PC-3 (cell line): Measurements from ENCODE around the gene ETS1. TPM values are rescaled to one million over a fixed set of nuclear protein-coding genes. Genes with fewer than 3 reads are reported as not detected.
A peak's percentile ranks its signal among the peaks of the same experiment; 100 is the strongest.

Experiments
- ATAC-seq: fragments of 200-7000 bp; cut with Tn5 transposase; 2 replicates; pipeline ENCODE4 v1.9.1; 2020; ENCODE audit warnings: mild to moderate bottlenecking, moderate library complexity
- BruUV-seq: library from RNA; stranded (reverse); fragments of 400-500 nt; replicated peaks from 2 replicates; lab custom pipeline; 2021; lab: Mats Ljungman, UMichigan
- CTCF ChIA-PET: fragments of 300-600 bp; sonication (Branson Sonifier 250); formaldehyde crosslinking; loops from one replicate; lab custom pipeline; 2022; ENCODE audit warnings: antibody characterized with exemption; lab: Charles Lee
- POLR2A ChIA-PET: fragments of 300-600 bp; sonication (Branson Sonifier 250); formaldehyde crosslinking; loops from one replicate; lab custom pipeline; 2022; ENCODE audit warnings: antibody characterized with exemption; ENCODE audit not compliant: unreplicated experiment; lab: Charles Lee
- DNase-seq: peaks from one replicate; pipeline ENCODE4 v3.0.0-alpha.2; 2015
- H2AFZ ChIP-seq: fragments of 300-600 bp; sonication (generic); 2 replicates; pipeline ENCODE4 v1.6.0; 2016; ENCODE audit warnings: antibody characterized with exemption, low read length
- H3F3A ChIP-seq: fragments of 300-600 bp; sonication (generic); one replicate; pipeline ENCODE4 v1.6.0; 2017; ENCODE audit warnings: antibody characterized with exemption, low read length, control low read depth, mild to moderate bottlenecking; ENCODE audit not compliant: unreplicated experiment
- H3K27ac ChIP-seq: fragments of 300-600 bp; sonication (generic); 2 replicates; pipeline ENCODE4 v1.5.1; 2016; ENCODE audit warnings: mild to moderate bottlenecking, low read length
- H3K27me3 ChIP-seq: fragments of 300-600 bp; sonication (generic); 2 replicates; pipeline ENCODE4 v1.6.1; 2016; ENCODE audit warnings: low read length, mixed read lengths
- H3K36me3 ChIP-seq: fragments of 300-600 bp; sonication (generic); 2 replicates; pipeline ENCODE4 v1.6.1; 2016; ENCODE audit warnings: low read depth, mixed run types, low read length, mixed read lengths
- H3K4me1 ChIP-seq: fragments of 300-600 bp; sonication (generic); 2 replicates; pipeline ENCODE4 v1.5.1; 2016; ENCODE audit warnings: low read length; ENCODE audit not compliant: insufficient read depth
- H3K4me2 ChIP-seq: fragments of 300-600 bp; sonication (generic); 2 replicates; pipeline ENCODE4 v1.6.0; 2016; ENCODE audit warnings: low read length
- H3K4me3 ChIP-seq: fragments of 300-600 bp; sonication (generic); 2 replicates; pipeline ENCODE4 v1.5.1; 2016; ENCODE audit warnings: mild to moderate bottlenecking, low read length, mixed read lengths
- H3K79me2 ChIP-seq: fragments of 300-600 bp; sonication (generic); 2 replicates; pipeline ENCODE4 v1.6.1; 2017; ENCODE audit warnings: low read length, mixed read lengths
- H3K9ac ChIP-seq: fragments of 300-600 bp; sonication (generic); 2 replicates; pipeline ENCODE4 v1.6.0; 2016; ENCODE audit warnings: mild to moderate bottlenecking, low read length
- H3K9me2 ChIP-seq: fragments of 300-600 bp; sonication (generic); replicated peaks from 2 replicates; pipeline ENCODE4 v1.6.1; 2016; ENCODE audit warnings: mixed run types, low read length, mixed read lengths
- H3K9me3 ChIP-seq: fragments of 300-600 bp; sonication (generic); 2 replicates; pipeline ENCODE4 v1.6.1; 2016; ENCODE audit warnings: low read length, mixed read lengths
- H4K20me1 ChIP-seq: fragments of 300-600 bp; sonication (generic); 2 replicates; pipeline ENCODE4 v1.6.1; 2016; ENCODE audit warnings: low read length, mixed read lengths
- EZH2 ChIP-seq: fragments of 300-600 bp; sonication (generic); IDR thresholded peaks from one replicate; pipeline ENCODE4 v1.6.1; 2017; ENCODE audit warnings: antibody characterized with exemption, mild to moderate bottlenecking, low read length; ENCODE audit not compliant: unreplicated experiment
- EZH2phosphoT487 ChIP-seq: fragments of 300-600 bp; sonication (generic); IDR thresholded peaks from 2 replicates; pipeline ENCODE4 v1.6.1; 2018; ENCODE audit warnings: mild to moderate bottlenecking, antibody characterized with exemption, low read length, borderline replicate concordance
- intact Hi-C: fragments of 100-400 bp; cut with micrococcal nuclease; formaldehyde crosslinking; loops from 2 replicates; pipeline ENCODE4 v1.9.0; 2023
- total RNA-seq: library from RNA; depleted of rRNA; stranded (reverse); fragments of >200 nt; gene quantifications from 2 replicates; pipeline ENCODE4 v1.2.3, GENCODE V29; 2014
- TF ChIP-seq, protein P1 (sequence below): fragments of 300-600 bp; sonication (generic); conservative IDR thresholded peaks from 2 replicates; pipeline ENCODE4 v1.5.1; 2017; ENCODE audit warnings: antibody characterized with exemption, low read depth, mild to moderate bottlenecking, low read length

The ETS1 gene
- total RNA-seq, 1 experiment from 2014 or later, result 52.0 TPM

GRCh38 chr11:128494418-128495332 is 92.7 kb downstream of the ETS1 start:
- no peak overlapping the region for H3K9ac ChIP-seq
- BruUV-seq, result no TSS peak
- no peaks in the 10 kb centered on the region for H4K20me1 ChIP-seq
- TF ChIP-seq EZH2 (no peak), EZH2phosphoT487 (no peak)
- TF ChIP-seq, protein P1, sequence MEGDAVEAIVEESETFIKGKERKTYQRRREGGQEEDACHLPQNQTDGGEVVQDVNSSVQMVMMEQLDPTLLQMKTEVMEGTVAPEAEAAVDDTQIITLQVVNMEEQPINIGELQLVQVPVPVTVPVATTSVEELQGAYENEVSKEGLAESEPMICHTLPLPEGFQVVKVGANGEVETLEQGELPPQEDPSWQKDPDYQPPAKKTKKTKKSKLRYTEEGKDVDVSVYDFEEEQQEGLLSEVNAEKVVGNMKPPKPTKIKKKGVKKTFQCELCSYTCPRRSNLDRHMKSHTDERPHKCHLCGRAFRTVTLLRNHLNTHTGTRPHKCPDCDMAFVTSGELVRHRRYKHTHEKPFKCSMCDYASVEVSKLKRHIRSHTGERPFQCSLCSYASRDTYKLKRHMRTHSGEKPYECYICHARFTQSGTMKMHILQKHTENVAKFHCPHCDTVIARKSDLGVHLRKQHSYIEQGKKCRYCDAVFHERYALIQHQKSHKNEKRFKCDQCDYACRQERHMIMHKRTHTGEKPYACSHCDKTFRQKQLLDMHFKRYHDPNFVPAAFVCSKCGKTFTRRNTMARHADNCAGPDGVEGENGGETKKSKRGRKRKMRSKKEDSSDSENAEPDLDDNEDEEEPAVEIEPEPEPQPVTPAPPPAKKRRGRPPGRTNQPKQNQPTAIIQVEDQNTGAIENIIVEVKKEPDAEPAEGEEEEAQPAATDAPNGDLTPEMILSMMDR, result no peak
- H3K9me3 ChIP-seq, result no peaks in the 10 kb centered on the region
- peaks cover 89% of the 10 kb centered on the region for H3K79me2 ChIP-seq
- H3K27me3 ChIP-seq, result no peaks in the 10 kb centered on the region
- peaks cover 14% of the 10 kb centered on the region for H3K36me3 ChIP-seq
- DNase-seq, result no peak
- peak overlapping the region; percentile 90 for H3K4me2 ChIP-seq
- ATAC-seq, result no peak
- peak overlapping the region; percentile 91; the same call in 1 of the 2 replicates for H3K27ac ChIP-seq
- no peaks in the 10 kb centered on the region for H3K9me2 ChIP-seq
- ChIA-PET POLR2A (no interaction called here), CTCF (no interaction called here)
- H2AFZ ChIP-seq, result no peak overlapping the region
- peaks cover 37% of the 10 kb centered on the region for H3F3A ChIP-seq
- intact Hi-C loops, result loop anchor here (10.0 kb wide), 1 partner anchor 160 kb away; no protein-coding TSS in a partner anchor
- H3K4me1 ChIP-seq, result peaks cover 85% of the 10 kb centered on the region
- no peak overlapping the region for H3K4me3 ChIP-seq

GRCh38 chr11:128493570-128493965 is 93.8 kb downstream of the ETS1 start:
- ChIA-PET CTCF (no interaction called here), POLR2A (no interaction called here)
- DNase-seq (peak; percentile 45), ATAC-seq (no peak)
- no peak overlapping the region for H3K9ac ChIP-seq
- peaks cover 80% of the 10 kb centered on the region for H3K79me2 ChIP-seq
- H3K4me1 ChIP-seq, result peaks cover 74% of the 10 kb centered on the region
- TF ChIP-seq, protein P1, result no peak
- TF ChIP-seq EZH2phosphoT487 (no peak), EZH2 (no peak)
- H3K4me3 ChIP-seq, result no peak overlapping the region
- H3K36me3 ChIP-seq, result peaks cover 25% of the 10 kb centered on the region
- H2AFZ ChIP-seq, result no peak overlapping the region
- peak overlapping the region; percentile 38 for H3K4me2 ChIP-seq
- no peaks in the 10 kb centered on the region for H3K9me2 ChIP-seq
- no peaks in the 10 kb centered on the region for H4K20me1 ChIP-seq
- no peaks in the 10 kb centered on the region for H3K27me3 ChIP-seq
- BruUV-seq, result no TSS peak
- peak overlapping the region; percentile 16 for H3K27ac ChIP-seq
- H3F3A ChIP-seq, result peaks cover 33% of the 10 kb centered on the region
- intact Hi-C loops, result loop anchor here (10.0 kb wide), 1 partner anchor 159 kb away; no protein-coding TSS in a partner anchor
- H3K9me3 ChIP-seq, result no peaks in the 10 kb centered on the region
